ENCODE results near the gene CELA2B.
"Not testable (repeated sequence)": the region's sequence is repeated elsewhere in the genome, so short reads cannot be mapped to it uniquely, and the experiment has no call there.

Gene CELA2B

GRCh38 chr1:15507278-15507677 lies 31.4 kb downstream of the CELA2B start:
- H3K27ac ChIP-seq, result no peak overlapping the region
- TF ChIP-seq, protein P1, sequence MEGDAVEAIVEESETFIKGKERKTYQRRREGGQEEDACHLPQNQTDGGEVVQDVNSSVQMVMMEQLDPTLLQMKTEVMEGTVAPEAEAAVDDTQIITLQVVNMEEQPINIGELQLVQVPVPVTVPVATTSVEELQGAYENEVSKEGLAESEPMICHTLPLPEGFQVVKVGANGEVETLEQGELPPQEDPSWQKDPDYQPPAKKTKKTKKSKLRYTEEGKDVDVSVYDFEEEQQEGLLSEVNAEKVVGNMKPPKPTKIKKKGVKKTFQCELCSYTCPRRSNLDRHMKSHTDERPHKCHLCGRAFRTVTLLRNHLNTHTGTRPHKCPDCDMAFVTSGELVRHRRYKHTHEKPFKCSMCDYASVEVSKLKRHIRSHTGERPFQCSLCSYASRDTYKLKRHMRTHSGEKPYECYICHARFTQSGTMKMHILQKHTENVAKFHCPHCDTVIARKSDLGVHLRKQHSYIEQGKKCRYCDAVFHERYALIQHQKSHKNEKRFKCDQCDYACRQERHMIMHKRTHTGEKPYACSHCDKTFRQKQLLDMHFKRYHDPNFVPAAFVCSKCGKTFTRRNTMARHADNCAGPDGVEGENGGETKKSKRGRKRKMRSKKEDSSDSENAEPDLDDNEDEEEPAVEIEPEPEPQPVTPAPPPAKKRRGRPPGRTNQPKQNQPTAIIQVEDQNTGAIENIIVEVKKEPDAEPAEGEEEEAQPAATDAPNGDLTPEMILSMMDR (conservative IDR thresholded peaks at IDR 0.05), result no peak

GRCh38 chr1:15508700-15509487 lies 33.0 kb downstream of the CELA2B start:
- TF ChIP-seq, protein P1 (conservative IDR thresholded peaks at IDR 0.05), result no peak
- no peak overlapping the region for H3K27ac ChIP-seq

DNA sequence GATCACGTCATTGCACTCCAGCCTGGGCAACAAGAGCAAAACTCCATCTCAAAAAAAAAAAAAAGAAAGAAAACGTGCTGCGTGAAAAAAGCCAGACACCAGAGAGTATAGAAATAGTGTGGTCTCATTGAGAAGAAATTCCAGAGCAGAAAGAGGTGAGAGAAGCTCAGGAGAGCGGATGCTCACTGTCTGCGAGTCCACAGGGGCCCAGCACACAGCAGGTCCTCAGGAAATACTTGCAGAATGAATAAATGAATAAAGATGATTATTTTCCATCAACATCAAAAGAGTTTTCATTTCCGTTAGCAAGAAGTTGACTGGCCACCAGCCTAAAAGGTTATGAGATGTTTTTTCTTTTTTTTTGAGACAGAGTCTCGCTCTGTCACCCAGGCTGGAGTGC lies 33.7 kb downstream of the CELA2B start:
- TF ChIP-seq, protein P1 (conservative IDR thresholded peaks at IDR 0.05), result no peak
- H3K27ac ChIP-seq, result no peak overlapping the region

DNA sequence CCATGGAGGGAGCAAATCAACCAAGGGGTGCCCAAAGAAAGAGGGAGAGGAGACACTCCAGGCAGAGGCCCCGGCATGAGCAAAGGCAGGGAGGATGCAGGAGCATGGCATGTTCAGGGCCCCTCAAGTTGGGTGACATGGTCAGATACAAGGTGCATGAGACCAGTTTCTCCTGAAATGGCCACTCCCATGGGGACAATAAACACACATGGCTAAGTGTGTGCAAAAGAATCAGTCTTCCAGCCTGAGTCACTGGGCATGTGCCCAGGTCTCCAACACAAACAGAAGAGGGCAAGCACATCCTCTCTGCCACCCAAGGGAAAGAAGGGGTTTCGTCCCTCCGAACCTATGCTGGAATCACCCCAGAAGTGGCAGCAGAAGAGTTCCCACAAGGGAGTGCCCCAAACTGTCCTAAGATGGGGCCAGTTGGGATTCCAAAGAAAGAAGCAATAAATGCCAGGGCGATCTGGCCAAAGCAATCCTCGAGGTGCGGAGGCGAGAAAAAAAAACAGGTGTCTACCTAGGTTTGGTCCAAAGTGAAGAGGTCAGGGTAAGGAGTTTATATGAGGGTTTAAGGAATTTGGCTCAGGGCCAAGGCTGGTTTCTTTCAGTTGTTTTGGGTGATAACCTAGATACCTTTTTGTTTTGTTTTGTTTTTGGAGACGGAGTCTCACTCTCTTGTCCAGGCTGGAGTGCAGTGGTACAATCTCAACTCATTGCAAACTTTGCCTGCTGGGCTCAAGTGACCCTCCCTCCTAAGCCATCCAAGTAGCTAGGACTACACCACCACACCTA lies 34.9 kb downstream of the CELA2B start:
- H3K27ac ChIP-seq, result no peak overlapping the region
- TF ChIP-seq, protein P1 (conservative IDR thresholded peaks at IDR 0.05), result no peak

DNA sequence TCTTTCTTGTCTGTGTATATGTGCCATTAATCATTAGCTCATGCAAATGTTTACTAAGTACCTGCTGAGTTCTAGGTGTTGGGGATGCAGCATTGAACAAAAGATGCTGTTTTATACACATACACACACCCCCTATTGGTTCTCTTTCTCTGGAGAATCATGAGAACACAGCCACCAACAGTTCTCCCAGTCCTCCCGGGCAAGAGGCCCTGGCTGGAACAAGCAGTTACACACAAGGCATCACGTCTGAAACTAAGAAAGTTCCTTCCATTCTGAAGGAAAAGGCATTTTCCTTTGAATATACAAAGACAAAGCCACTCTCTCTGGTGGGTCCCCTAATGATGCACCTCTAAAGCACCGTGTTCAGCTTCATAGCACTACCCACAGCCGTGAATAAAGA lies 37.3 kb downstream of the CELA2B start:
- TF ChIP-seq, protein P1 (conservative IDR thresholded peaks at IDR 0.05), result no peak
- H3K27ac ChIP-seq, result no peak overlapping the region

- TF ChIP-seq, protein P1 (conservative IDR thresholded peaks at IDR 0.05), result no peak
- H3K27ac ChIP-seq, result no peak overlapping the region
Measured at GRCh38 chr1:15513919-15514318, 38.0 kb downstream of the CELA2B start.

GRCh38 chr1:15514557-15514956 lies 38.7 kb downstream of the CELA2B start:
- H3K27ac ChIP-seq, result not testable (repeated sequence)

Data from VCaP (cell line).